Measurements from ENCODE around the gene PTN.
"Not testable (repeated sequence)": the region's sequence is repeated elsewhere in the genome, so short reads cannot be mapped to it uniquely, and the experiment has no call there.

The PTN gene

DNA sequence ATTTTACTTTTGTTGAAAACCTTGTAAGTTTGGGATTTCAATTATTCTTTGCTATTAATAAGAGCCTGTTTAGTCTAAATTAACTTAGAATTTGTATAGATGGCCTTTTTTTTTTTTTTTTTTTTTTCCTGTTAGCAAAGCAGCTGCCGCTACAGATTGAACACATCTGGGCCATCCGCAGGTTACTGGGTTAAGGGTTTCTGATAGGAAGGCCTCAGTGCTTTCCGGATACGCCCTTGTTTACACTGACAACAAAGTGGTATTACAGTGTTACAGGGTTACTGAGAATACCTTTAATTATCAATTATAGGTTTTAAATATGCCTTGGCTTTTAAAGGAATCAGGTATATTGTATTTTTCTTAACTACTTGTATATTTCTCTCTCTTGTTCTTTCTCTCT lies 76.8 kb downstream of the PTN start:
- TF ChIP-seq SPI1 (IDR thresholded peaks at IDR 0.05; ENCODE audit: borderline replicate concordance, low read depth), result no peak
- TF ChIP-seq, protein P1, sequence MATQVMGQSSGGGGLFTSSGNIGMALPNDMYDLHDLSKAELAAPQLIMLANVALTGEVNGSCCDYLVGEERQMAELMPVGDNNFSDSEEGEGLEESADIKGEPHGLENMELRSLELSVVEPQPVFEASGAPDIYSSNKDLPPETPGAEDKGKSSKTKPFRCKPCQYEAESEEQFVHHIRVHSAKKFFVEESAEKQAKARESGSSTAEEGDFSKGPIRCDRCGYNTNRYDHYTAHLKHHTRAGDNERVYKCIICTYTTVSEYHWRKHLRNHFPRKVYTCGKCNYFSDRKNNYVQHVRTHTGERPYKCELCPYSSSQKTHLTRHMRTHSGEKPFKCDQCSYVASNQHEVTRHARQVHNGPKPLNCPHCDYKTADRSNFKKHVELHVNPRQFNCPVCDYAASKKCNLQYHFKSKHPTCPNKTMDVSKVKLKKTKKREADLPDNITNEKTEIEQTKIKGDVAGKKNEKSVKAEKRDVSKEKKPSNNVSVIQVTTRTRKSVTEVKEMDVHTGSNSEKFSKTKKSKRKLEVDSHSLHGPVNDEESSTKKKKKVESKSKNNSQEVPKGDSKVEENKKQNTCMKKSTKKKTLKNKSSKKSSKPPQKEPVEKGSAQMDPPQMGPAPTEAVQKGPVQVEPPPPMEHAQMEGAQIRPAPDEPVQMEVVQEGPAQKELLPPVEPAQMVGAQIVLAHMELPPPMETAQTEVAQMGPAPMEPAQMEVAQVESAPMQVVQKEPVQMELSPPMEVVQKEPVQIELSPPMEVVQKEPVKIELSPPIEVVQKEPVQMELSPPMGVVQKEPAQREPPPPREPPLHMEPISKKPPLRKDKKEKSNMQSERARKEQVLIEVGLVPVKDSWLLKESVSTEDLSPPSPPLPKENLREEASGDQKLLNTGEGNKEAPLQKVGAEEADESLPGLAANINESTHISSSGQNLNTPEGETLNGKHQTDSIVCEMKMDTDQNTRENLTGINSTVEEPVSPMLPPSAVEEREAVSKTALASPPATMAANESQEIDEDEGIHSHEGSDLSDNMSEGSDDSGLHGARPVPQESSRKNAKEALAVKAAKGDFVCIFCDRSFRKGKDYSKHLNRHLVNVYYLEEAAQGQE (IDR thresholded peaks at IDR 0.05; ENCODE audit: insufficient replicate concordance, low read depth), result no peak
- TF ChIP-seq, protein P2, sequence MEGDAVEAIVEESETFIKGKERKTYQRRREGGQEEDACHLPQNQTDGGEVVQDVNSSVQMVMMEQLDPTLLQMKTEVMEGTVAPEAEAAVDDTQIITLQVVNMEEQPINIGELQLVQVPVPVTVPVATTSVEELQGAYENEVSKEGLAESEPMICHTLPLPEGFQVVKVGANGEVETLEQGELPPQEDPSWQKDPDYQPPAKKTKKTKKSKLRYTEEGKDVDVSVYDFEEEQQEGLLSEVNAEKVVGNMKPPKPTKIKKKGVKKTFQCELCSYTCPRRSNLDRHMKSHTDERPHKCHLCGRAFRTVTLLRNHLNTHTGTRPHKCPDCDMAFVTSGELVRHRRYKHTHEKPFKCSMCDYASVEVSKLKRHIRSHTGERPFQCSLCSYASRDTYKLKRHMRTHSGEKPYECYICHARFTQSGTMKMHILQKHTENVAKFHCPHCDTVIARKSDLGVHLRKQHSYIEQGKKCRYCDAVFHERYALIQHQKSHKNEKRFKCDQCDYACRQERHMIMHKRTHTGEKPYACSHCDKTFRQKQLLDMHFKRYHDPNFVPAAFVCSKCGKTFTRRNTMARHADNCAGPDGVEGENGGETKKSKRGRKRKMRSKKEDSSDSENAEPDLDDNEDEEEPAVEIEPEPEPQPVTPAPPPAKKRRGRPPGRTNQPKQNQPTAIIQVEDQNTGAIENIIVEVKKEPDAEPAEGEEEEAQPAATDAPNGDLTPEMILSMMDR (IDR thresholded peaks at IDR 0.05; ENCODE audit: insufficient read depth, low read length), result no peak
- TF ChIP-seq GABPA (IDR thresholded peaks at IDR 0.05; ENCODE audit: low read depth), result no peak
- no peak for TF ChIP-seq POLR2AphosphoS5 (IDR thresholded peaks at IDR 0.05; ENCODE audit: low read depth)
- DNase-seq (ENCODE audit: low read depth in 1 of 2, low spot score in 1 of 2), result no peak
- Histone ChIP-seq H3K27ac (replicated peaks) (no peak overlapping the region), H3K27me3 (ENCODE audit: insufficient read depth, poor library complexity, severe bottlenecking) (no peaks in the 10 kb centered on the region), H3K4me3 (replicated peaks; ENCODE audit: insufficient read depth, low read length) (no peak overlapping the region)

DNA sequence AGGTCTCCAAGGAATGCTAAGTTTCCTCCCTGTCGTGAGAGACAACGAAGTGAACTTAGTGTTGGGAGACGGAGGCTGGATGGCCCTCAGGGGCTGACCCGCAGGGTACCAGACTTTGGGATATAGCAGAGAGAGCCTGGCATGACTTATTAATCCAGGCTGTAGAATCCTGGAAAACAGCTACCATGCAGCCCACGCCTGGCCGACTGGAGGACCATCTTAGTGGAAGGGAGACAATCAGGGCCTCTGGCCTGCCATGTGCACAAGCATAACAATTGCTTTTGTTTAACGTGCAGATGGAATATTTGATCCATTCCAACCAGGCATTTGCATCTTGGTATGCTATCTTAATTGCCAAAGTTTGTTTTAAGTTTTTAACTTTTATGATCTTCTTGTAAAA lies 78.1 kb downstream of the PTN start:
- not testable (repeated sequence) for H3K27me3 ChIP-seq (ENCODE audit: insufficient read depth, poor library complexity, severe bottlenecking); DNase-seq (ENCODE audit: low read depth in 1 of 2, low spot score in 1 of 2); H3K4me3 ChIP-seq (replicated peaks; ENCODE audit: insufficient read depth, low read length); H3K27ac ChIP-seq (replicated peaks)

DNA sequence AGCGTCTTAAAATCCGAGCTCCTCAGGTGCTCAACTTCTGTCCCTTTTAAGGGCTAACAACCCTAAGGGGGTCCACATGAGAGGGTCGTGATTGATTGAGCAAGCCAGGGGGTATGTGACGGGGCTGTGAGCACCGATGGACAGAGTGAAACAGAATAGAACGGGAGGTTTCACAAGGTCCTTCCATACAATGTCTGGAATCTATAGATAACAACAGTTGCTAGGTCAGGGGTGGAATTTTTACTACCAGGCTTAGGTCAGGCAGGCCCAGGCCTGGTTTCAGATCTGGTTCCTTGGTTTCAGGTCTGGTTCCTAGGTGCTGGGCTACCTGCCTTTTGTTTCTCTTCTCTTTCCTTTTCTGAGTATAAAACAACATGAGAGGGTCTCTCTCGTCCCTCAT lies 80.9 kb downstream of the PTN start:
- H3K27ac ChIP-seq (replicated peaks), result no peak overlapping the region
- H3K27me3 ChIP-seq (ENCODE audit: insufficient read depth, poor library complexity, severe bottlenecking), result no peaks in the 10 kb centered on the region
- TF ChIP-seq, protein P1 (IDR thresholded peaks at IDR 0.05; ENCODE audit: insufficient replicate concordance, low read depth), result no peak
- TF ChIP-seq, protein P2 (IDR thresholded peaks at IDR 0.05; ENCODE audit: insufficient read depth, low read length), result no peak
- TF ChIP-seq GABPA (IDR thresholded peaks at IDR 0.05; ENCODE audit: low read depth) (no peak), POLR2AphosphoS5 (IDR thresholded peaks at IDR 0.05; ENCODE audit: low read depth) (no peak), SPI1 (IDR thresholded peaks at IDR 0.05; ENCODE audit: borderline replicate concordance, low read depth) (no peak)
- H3K4me3 ChIP-seq (replicated peaks; ENCODE audit: insufficient read depth, low read length), result no peak overlapping the region
- DNase-seq (ENCODE audit: low read depth in 1 of 2, low spot score in 1 of 2), result no peak

DNA sequence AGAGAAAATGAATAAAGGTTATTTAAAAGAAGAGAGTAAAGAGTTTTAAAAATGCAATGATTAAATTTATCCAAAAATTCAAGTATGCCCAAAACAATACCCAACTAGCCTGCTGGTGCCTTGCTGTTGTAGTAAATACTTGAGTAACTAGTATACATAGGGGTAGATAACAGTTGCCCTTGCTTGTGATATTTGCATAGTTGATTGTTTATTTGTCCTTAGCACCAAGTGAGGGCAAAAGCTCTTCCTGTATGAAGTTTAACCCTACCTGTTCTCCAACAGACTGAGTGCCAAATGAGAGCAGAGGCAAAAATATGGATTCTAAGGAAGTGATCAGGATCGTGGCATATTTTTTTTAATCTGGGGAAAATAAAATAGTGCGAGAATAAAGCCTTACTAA lies 85.0 kb downstream of the PTN start:
- DNase-seq (ENCODE audit: low read depth in 1 of 2, low spot score in 1 of 2), result no peak
- Histone ChIP-seq H3K27me3 (ENCODE audit: insufficient read depth, poor library complexity, severe bottlenecking) (no peaks in the 10 kb centered on the region), H3K27ac (replicated peaks) (no peak overlapping the region), H3K4me3 (replicated peaks; ENCODE audit: insufficient read depth, low read length) (no peak overlapping the region)
- TF ChIP-seq SPI1 (IDR thresholded peaks at IDR 0.05; ENCODE audit: borderline replicate concordance, low read depth) (no peak), GABPA (IDR thresholded peaks at IDR 0.05; ENCODE audit: low read depth) (no peak), POLR2AphosphoS5 (IDR thresholded peaks at IDR 0.05; ENCODE audit: low read depth) (no peak)
- TF ChIP-seq, protein P2 (IDR thresholded peaks at IDR 0.05; ENCODE audit: insufficient read depth, low read length), result no peak
- TF ChIP-seq, protein P1 (IDR thresholded peaks at IDR 0.05; ENCODE audit: insufficient replicate concordance, low read depth), result no peak

All from HL-60 (cell line).